ENCODE results near the gene GNA12.

The GNA12 gene

DNA sequence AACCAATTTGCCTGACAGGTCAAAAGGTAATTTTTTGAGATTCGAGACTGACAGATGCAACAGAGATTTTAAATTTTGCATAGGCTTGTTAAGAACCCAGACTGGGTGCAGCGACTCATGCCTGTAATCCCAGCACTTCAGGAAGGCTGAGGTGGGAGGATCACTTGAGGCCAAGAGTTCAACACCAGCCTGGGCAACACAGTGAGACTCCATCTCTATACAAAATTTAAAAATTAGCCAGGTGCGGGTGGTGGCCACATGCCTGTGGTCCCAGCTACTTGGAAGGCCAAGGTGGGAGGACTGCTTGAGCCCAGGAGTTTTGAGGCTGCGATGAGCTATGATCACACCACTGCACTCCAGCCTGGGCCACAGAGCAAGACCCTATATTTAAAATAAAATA, 121.5 kb downstream of the GNA12 start:
- WGBS = 97% methylated on average over 4 of the region's 4 CpGs
- no peaks in the 10 kb centered on the region for H3K4me1 ChIP-seq (ENCODE audit: insufficient read depth, low read length)

DNA sequence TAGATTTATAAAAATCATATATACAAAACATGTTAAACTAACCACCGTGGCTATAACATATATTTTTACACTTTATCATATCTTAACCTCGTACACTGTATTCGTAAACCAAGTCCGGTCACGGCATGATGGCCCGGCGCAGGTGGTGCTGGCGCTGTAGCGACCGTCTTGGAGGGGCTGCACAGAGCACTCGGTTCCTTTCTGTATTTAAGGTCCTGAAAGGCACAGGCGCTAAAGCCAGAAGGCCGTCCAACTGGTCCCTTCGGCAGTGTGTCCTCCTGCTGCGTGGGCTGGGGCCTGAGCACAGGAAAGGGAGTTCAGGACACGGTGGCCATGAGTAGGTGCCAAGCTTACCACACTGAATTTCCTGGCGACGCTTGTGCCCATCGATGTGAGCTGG, 122.3 kb downstream of the GNA12 start:
- Histone ChIP-seq H3K9me3 (ENCODE audit: insufficient read depth, low read depth, low read length) (no peaks in the 10 kb centered on the region), H3K27me3 (ENCODE audit: insufficient read depth, low read length) (no peaks in the 10 kb centered on the region), H3K4me3 (ENCODE audit: low read length) (no peak overlapping the region), H3K4me1 (ENCODE audit: insufficient read depth, low read length) (no peaks in the 10 kb centered on the region), H3K27ac (ENCODE audit: low read depth, low read length) (no peak overlapping the region), H3K9ac (ENCODE audit: low read depth, low read length) (no peak overlapping the region), H3K36me3 (ENCODE audit: insufficient read depth, low read length) (peaks cover 31% of the 10 kb centered on the region)
- 97% methylated on average over 19 of the region's 19 CpGs for WGBS

More for the DNA sequence above, 121.5 kb downstream of the GNA12 start:
- no peaks in the 10 kb centered on the region for H3K9me3 ChIP-seq (ENCODE audit: insufficient read depth, low read depth, low read length)
- no peak overlapping the region for H3K4me3 ChIP-seq (ENCODE audit: low read length)
- H3K27ac ChIP-seq (ENCODE audit: low read depth, low read length) = no peak overlapping the region
- H3K36me3 ChIP-seq (ENCODE audit: insufficient read depth, low read length) = peaks cover 32% of the 10 kb centered on the region
- no peak overlapping the region for H3K9ac ChIP-seq (ENCODE audit: low read depth, low read length)
- H3K27me3 ChIP-seq (ENCODE audit: insufficient read depth, low read length) = no peaks in the 10 kb centered on the region

DNA sequence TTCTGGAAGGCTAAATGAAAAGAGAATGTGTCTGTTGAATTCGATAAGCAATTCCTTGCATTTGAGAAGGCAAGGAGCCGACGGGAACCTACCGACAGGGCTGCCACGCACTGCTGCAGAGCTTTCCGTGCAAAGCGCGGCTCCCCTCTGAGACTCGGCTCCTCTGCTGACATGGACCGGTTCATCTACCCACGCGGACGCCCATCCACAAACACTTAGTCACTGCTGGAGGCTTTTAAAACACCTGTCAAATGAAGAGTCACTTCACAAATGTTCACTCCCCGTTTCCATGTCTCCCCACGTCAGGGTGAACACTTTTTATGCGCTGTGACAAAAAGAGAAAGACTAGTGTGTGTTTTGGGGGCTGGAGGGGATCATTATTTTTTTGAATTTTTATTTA, 124.1 kb downstream of the GNA12 start:
- Histone ChIP-seq H3K27ac (ENCODE audit: low read depth, low read length) (no peak overlapping the region), H3K4me1 (ENCODE audit: insufficient read depth, low read length) (no peaks in the 10 kb centered on the region), H3K36me3 (ENCODE audit: insufficient read depth, low read length) (peaks cover 30% of the 10 kb centered on the region), H3K4me3 (ENCODE audit: low read length) (no peak overlapping the region), H3K9ac (ENCODE audit: low read depth, low read length) (no peak overlapping the region), H3K9me3 (ENCODE audit: insufficient read depth, low read depth, low read length) (no peaks in the 10 kb centered on the region), H3K27me3 (ENCODE audit: insufficient read depth, low read length) (no peaks in the 10 kb centered on the region)
- 93% methylated on average over 16 of the region's 16 CpGs for WGBS

DNA sequence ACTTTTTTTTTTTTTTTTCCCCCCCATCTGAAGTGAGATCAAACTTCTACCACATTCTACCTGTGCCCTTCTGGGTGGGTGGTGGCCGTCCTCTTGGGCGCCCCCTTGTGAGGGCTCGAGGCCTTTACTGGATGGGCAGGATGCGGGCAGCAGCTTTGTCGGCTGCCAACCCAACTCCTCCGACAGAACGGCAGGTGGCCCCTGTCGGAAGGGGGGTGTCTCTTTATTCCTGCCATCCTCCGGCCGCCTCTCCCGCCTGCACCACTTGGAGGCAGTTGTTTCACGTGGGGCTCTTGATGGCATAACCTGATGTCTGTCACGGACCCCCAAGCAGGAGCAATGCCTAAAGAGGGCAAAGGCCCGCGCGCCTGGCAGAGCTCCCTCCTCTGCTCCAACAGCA, 125.1 kb downstream of the GNA12 start:
- H3K9me3 ChIP-seq (ENCODE audit: insufficient read depth, low read depth, low read length) = no peaks in the 10 kb centered on the region
- H3K9ac ChIP-seq (ENCODE audit: low read depth, low read length) = no peak overlapping the region
- H3K27ac ChIP-seq (ENCODE audit: low read depth, low read length) = no peak overlapping the region
- H3K36me3 ChIP-seq (ENCODE audit: insufficient read depth, low read length) = peaks cover 22% of the 10 kb centered on the region
- H3K4me3 ChIP-seq (ENCODE audit: low read length) = no peak overlapping the region
- 71% methylated on average over 16 of the region's 16 CpGs for WGBS
- H3K27me3 ChIP-seq (ENCODE audit: insufficient read depth, low read length) = no peaks in the 10 kb centered on the region
- no peaks in the 10 kb centered on the region for H3K4me1 ChIP-seq (ENCODE audit: insufficient read depth, low read length)

DNA sequence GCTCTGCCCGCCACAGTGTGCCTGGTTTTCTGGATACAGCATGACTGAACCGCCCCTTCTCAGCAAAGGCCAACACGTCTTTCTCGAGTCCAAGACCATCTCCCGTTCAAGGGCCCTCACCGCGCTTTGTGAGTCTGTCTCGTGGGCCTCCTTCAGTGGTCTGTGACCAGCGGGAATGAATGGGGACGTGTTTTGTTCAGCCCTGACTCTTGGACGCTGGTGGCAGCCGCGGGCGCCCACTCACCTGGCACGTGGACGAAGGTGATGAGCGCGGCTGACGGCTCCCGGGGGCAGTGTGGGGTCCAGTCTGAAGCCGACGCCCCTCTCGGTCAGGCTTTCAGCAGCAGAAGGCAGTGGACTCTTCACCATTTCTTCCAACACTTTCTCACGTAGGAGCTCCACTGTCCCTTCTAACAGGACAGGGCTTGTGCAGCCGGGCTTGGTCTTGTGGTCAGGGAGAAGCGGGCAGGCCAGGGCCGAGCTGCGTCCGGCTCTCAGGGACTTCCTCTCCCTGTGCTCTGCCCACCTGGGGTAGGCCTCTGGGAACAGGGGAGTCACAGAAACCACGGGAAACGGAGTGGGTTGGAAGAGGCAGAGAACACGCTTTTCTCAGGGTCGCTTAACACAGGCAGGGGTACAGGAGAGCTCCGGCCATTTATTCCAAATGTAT, 125.7 kb downstream of the GNA12 start:
- no peak overlapping the region for H3K27ac ChIP-seq (ENCODE audit: low read depth, low read length)
- H3K9me3 ChIP-seq (ENCODE audit: insufficient read depth, low read depth, low read length) = no peaks in the 10 kb centered on the region
- peaks cover 21% of the 10 kb centered on the region for H3K36me3 ChIP-seq (ENCODE audit: insufficient read depth, low read length)
- 93% methylated on average over 34 of the region's 34 CpGs for WGBS
- no peaks in the 10 kb centered on the region for H3K27me3 ChIP-seq (ENCODE audit: insufficient read depth, low read length)
- H3K9ac ChIP-seq (ENCODE audit: low read depth, low read length) = no peak overlapping the region
- no peaks in the 10 kb centered on the region for H3K4me1 ChIP-seq (ENCODE audit: insufficient read depth, low read length)
- no peak overlapping the region for H3K4me3 ChIP-seq (ENCODE audit: low read length)

DNA sequence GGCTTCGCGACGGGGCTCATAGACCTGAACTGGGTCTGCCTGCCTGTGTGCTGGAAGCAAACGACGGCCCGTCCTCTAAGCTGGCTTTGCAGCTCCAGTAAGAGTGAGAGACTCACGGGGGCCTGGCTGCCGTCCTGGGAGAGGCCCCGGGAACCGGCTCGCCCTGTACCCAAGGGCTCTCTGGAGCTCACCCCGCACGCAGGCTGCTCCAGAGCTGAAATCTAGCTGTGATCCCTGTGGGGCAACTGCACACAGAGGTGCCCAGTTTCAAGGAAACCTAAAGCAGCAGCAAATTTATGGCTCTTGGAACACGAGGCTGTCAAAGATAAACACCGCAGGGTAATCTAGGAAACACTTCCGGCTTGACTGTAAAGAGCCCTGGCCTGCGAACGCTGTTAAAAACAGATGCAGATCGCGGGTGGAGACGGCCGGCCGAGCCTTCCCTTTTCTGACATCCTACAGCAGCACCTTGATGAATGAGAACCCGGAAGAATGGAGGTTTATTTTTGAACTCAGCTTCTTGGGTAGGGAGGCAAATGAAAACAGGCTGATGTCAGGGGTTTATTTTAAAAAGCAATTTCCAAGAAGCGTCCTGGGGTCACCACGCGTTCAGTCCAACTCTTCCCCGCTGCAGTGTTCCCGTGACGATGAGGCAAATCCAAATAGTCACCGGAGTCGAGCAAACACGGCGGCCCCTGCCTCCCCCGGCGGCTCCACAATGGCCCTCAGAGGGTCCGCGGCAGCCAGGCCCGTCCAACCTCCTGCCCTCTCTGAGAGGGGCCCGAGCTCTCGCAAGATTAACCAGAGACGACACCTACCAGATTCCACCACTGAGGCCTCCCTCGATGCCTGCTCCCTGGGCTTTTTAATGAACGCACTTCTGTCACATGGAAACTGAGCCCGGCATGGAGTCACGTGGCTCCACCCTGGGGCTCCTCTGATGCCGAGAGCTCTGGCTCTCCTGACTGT, 126.5 kb downstream of the GNA12 start:
- Histone ChIP-seq H3K4me1 (ENCODE audit: insufficient read depth, low read length) (no peaks in the 10 kb centered on the region), H3K27ac (ENCODE audit: low read depth, low read length) (no peak overlapping the region), H3K27me3 (ENCODE audit: insufficient read depth, low read length) (no peaks in the 10 kb centered on the region), H3K9ac (ENCODE audit: low read depth, low read length) (no peak overlapping the region), H3K36me3 (ENCODE audit: insufficient read depth, low read length) (peaks cover 19% of the 10 kb centered on the region), H3K9me3 (ENCODE audit: insufficient read depth, low read depth, low read length) (no peaks in the 10 kb centered on the region), H3K4me3 (ENCODE audit: low read length) (no peak overlapping the region)
- WGBS = 94% methylated on average over 47 of the region's 47 CpGs

DNA sequence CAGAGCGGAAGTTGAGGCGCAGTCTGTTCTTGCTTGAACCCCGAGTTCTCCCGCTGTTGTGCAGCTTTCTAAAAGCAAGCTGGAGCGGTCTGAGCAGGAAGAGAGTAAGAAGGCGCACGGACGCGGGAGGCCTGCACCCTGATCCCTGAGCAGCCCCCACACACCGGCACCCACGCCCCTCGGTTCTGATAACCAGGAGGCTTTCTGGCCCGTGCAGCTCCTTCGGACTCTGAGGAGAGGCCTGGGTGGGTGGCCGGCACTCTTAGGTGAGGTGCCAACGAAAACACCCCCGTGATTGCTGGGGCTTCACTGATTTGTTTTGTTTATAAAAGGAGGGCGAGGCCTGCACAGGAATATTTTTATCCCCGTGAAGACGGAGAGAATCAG, 127.2 kb downstream of the GNA12 start:
- Histone ChIP-seq H3K27me3 (ENCODE audit: insufficient read depth, low read length) (no peaks in the 10 kb centered on the region), H3K9me3 (ENCODE audit: insufficient read depth, low read depth, low read length) (no peaks in the 10 kb centered on the region), H3K27ac (ENCODE audit: low read depth, low read length) (no peak overlapping the region), H3K36me3 (ENCODE audit: insufficient read depth, low read length) (peaks cover 19% of the 10 kb centered on the region), H3K4me3 (ENCODE audit: low read length) (no peak overlapping the region), H3K9ac (ENCODE audit: low read depth, low read length) (no peak overlapping the region), H3K4me1 (ENCODE audit: insufficient read depth, low read length) (no peaks in the 10 kb centered on the region)
- 87% methylated on average over 20 of the region's 20 CpGs for WGBS

DNA sequence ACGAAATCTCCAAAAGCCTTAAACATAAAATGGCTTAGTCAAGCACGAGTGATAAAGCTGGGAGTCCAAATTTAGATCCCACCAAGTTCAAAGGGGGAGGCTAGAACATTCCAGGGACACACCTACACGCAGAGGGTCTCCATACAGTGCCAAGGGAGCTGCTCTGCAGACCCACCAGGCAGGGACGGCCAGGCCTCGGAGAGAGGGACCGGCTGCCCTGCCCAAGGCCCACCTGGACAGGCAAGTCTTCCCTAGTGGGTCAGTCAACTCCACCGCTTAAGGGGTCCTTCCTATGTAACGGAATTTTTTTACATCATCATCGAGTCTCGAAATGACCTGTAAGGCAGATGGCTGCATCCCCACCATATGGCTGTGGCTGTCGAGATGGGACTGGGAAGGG, 127.6 kb downstream of the GNA12 start:
- no peaks in the 10 kb centered on the region for H3K4me1 ChIP-seq (ENCODE audit: insufficient read depth, low read length)

DNA sequence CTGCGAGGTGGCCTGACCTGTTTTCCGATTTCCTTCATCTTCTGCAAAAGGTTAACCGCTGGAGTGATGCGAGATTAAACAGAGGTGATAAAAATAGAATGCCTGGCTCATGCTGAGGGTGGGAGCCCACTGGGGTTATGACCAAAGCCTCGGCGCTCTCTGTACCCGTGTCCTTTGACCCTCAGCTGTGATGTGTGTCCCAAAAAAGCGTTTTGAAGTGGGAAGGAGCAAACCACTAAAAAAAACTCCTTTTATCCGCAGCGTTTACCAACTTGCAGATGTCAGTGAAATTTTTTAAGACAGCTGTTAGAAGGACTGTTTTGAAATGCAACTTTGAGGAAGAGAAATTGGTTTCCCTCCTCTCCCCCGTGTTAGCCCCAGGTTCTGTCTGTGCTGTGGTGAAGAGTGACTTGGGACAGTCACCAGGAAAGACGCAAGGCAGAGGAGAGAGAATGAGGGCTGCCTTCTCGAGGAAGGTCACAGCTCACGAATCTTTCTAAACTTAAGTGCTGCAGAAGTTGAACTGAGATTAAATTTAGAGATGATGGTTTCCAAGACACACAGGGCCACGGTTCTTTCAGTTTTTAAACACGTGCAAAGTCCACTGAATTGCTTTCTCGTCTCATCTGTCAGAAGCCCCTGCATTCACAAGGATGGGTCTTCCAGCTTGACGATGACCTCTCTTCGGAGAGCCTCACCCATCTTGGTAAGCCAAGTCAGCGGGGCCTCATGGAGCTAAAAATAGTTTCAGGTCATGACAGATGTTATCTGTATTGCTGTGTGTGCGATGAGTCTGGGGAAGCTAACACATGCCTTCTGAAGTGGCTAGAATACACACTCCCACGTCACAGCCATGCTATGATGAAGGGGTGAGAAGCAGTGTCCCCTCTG, 128.5 kb downstream of the GNA12 start:
- no peak overlapping the region for H3K27ac ChIP-seq (ENCODE audit: low read depth, low read length)
- H3K9me3 ChIP-seq (ENCODE audit: insufficient read depth, low read depth, low read length) = no peaks in the 10 kb centered on the region
- no peaks in the 10 kb centered on the region for H3K27me3 ChIP-seq (ENCODE audit: insufficient read depth, low read length)
- peaks cover 19% of the 10 kb centered on the region for H3K36me3 ChIP-seq (ENCODE audit: insufficient read depth, low read length)
- 91% methylated on average over 22 of the region's 22 CpGs for WGBS
- no peaks in the 10 kb centered on the region for H3K4me1 ChIP-seq (ENCODE audit: insufficient read depth, low read length)
- no peak overlapping the region for H3K4me3 ChIP-seq (ENCODE audit: low read length)
- no peak overlapping the region for H3K9ac ChIP-seq (ENCODE audit: low read depth, low read length)

More for the DNA sequence above, 127.6 kb downstream of the GNA12 start:
- H3K9me3 ChIP-seq (ENCODE audit: insufficient read depth, low read depth, low read length) = no peaks in the 10 kb centered on the region
- peaks cover 19% of the 10 kb centered on the region for H3K36me3 ChIP-seq (ENCODE audit: insufficient read depth, low read length)
- WGBS = 96% methylated on average over 11 of the region's 11 CpGs
- no peak overlapping the region for H3K9ac ChIP-seq (ENCODE audit: low read depth, low read length)
- H3K4me3 ChIP-seq (ENCODE audit: low read length) = no peak overlapping the region
- H3K27me3 ChIP-seq (ENCODE audit: insufficient read depth, low read length) = no peaks in the 10 kb centered on the region
- H3K27ac ChIP-seq (ENCODE audit: low read depth, low read length) = no peak overlapping the region

DNA sequence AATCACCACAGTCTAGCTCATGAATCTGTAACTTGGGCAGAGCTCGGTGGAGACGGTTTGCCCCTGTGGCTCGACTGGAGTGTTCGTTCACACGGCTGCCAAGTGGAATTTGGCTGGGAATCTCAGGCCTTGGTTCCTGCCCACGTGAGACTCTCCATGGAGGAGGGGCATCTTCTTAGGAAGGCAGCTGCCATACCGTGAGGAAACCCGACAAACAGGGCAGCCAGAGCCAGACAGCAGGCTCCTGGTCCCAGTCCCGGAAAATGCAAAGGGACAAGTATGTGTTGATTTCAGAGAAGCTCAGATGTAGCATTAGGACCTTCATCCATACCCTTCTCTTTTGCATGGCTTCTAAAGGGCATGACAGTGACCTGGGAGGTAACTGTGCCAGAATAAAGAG, 129.5 kb downstream of the GNA12 start:
- Histone ChIP-seq H3K27me3 (ENCODE audit: insufficient read depth, low read length) (no peaks in the 10 kb centered on the region), H3K36me3 (ENCODE audit: insufficient read depth, low read length) (peaks cover 16% of the 10 kb centered on the region), H3K9ac (ENCODE audit: low read depth, low read length) (no peak overlapping the region), H3K27ac (ENCODE audit: low read depth, low read length) (no peak overlapping the region), H3K4me1 (ENCODE audit: insufficient read depth, low read length) (no peaks in the 10 kb centered on the region), H3K9me3 (ENCODE audit: insufficient read depth, low read depth, low read length) (no peaks in the 10 kb centered on the region), H3K4me3 (ENCODE audit: low read length) (no peak overlapping the region)
- WGBS = 94% methylated on average over 9 of the region's 9 CpGs

DNA sequence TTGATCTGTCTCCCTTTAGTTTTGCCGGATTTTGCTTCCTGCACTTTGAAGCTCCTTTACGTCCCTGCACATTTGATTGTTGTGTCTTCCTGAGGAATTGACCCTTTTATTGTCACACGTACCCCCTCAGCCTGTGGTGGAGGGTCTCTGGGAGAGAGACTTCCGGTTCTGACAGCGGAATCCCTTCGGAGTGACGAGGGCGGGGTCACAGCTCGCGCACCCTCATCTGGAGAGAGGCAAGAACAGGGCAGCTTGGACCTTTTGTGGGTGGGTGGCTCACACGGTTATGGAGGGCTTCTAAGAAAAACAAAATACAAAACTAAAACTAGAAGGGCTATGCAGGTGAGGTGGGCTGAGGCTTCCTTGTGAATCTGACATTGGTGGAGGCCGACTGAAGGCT, 130.1 kb downstream of the GNA12 start:
- Histone ChIP-seq H3K9ac (ENCODE audit: low read depth, low read length) (no peak overlapping the region), H3K4me3 (ENCODE audit: low read length) (no peak overlapping the region), H3K9me3 (ENCODE audit: insufficient read depth, low read depth, low read length) (no peaks in the 10 kb centered on the region), H3K27me3 (ENCODE audit: insufficient read depth, low read length) (no peaks in the 10 kb centered on the region), H3K27ac (ENCODE audit: low read depth, low read length) (no peak overlapping the region), H3K4me1 (ENCODE audit: insufficient read depth, low read length) (no peaks in the 10 kb centered on the region), H3K36me3 (ENCODE audit: insufficient read depth, low read length) (peaks cover 16% of the 10 kb centered on the region)
- WGBS = 92% methylated on average over 12 of the region's 12 CpGs
